ENCODE results near the gene LYPLA2.

- TF ChIP-seq, protein P1, sequence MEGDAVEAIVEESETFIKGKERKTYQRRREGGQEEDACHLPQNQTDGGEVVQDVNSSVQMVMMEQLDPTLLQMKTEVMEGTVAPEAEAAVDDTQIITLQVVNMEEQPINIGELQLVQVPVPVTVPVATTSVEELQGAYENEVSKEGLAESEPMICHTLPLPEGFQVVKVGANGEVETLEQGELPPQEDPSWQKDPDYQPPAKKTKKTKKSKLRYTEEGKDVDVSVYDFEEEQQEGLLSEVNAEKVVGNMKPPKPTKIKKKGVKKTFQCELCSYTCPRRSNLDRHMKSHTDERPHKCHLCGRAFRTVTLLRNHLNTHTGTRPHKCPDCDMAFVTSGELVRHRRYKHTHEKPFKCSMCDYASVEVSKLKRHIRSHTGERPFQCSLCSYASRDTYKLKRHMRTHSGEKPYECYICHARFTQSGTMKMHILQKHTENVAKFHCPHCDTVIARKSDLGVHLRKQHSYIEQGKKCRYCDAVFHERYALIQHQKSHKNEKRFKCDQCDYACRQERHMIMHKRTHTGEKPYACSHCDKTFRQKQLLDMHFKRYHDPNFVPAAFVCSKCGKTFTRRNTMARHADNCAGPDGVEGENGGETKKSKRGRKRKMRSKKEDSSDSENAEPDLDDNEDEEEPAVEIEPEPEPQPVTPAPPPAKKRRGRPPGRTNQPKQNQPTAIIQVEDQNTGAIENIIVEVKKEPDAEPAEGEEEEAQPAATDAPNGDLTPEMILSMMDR (IDR thresholded peaks at IDR 0.05), result no peak
- TF ChIP-seq POLR2A (IDR thresholded peaks at IDR 0.05), result no peak
Observed at GRCh38 chr1:23836037-23836436, 45.1 kb downstream of the LYPLA2 start.

Data from right lobe of liver (tissue), 4 donors.